Measurements from ENCODE around the gene CBS. TPM values are rescaled to one million over a fixed set of nuclear protein-coding genes. Genes with fewer than 3 reads are reported as not detected.

Gene CBS
- total and polyA plus RNA-seq, 2 of the 13 experiments (the other 11 are each of a cell fraction or from before 2014, with no cell fraction given): 64.7 to 99.3 TPM

GRCh38 chr21:43012596-43012995, 63.0 kb downstream of the CBS start:
- Histone ChIP-seq H3K4me1 (ENCODE audit: insufficient read depth, low read length) (no peaks in the 10 kb centered on the region), H3K36me3 (replicated peaks in 1 of 2; ENCODE audit: control insufficient read depth in 1 of 2, insufficient read depth in 2 of 2, low read length in 2 of 2) (peaks cover 11 to 38% of the 10 kb centered on the region in 2 experiments; a peak in 4 of 5 replicates), H3K4me2 (ENCODE audit: low read depth, low read length) (no peak overlapping the region), H2AFZ (ENCODE audit: low read length) (no peak overlapping the region), H3K9me3 (ENCODE audit: low read length) (no peaks in the 10 kb centered on the region), H3K4me3 (replicated peaks in 1 of 3; ENCODE audit: insufficient read depth in 1 of 3, low read depth in 2 of 3, low read length in 3 of 3) (no peak overlapping the region), H3K27ac (ENCODE audit: extremely low read length, insufficient read depth, low read length) (no peak overlapping the region), H3K9ac (ENCODE audit: insufficient read depth, low read depth, low read length) (no peak overlapping the region), H3K27me3 (ENCODE audit: control insufficient read depth in 1 of 2, insufficient read depth in 2 of 2, low read length in 2 of 2) (no peaks in the 10 kb centered on the region), H4K20me1 (ENCODE audit: insufficient read depth, low read length) (no peaks in the 10 kb centered on the region), H3K79me2 (ENCODE audit: insufficient read depth, low read length) (no peaks in the 10 kb centered on the region)
- in situ Hi-C loops (cut with HindIII; ENCODE audit: extremely low pct_ligation_motif_present, low pct_unique_long_range_greater_than_20kb) (no loop called here), intact Hi-C loops (cut with micrococcal nuclease; ENCODE audit: unreplicated experiment) (loop anchor here (5.0 kb wide), 1 partner anchor 150 kb away; no protein-coding TSS in a partner anchor)
- no TSS peak for BruUV-seq (replicated peaks)
- ChIA-PET POLR2A (no interaction called here), CTCF (ENCODE audit: low intra/inter-chr PET ratio, low total read pairs) (no interaction called here)
- DNase-seq (ENCODE audit: low spot score) (no peak), ATAC-seq (no peak), FAIRE-seq (no peak)
- WGBS (ENCODE audit: low lambda C conversion rate): 98% methylated on average over 5 of the region's 6 CpGs
- TF ChIP-seq NR0B2 (CRISPR knock-in tag; IDR thresholded peaks at IDR 0.05) (no peak), ZFP36 (IDR thresholded peaks at IDR 0.05; ENCODE audit: borderline replicate concordance, low read depth, low read length, partially characterized antibody) (no peak), ZNF207 (IDR thresholded peaks at IDR 0.05; ENCODE audit: borderline replicate concordance) (no peak), XRCC5 (optimal IDR thresholded peaks at IDR 0.05; ENCODE audit: low read length) (no peak), NR2F2 (IDR thresholded peaks at IDR 0.05; ENCODE audit: borderline replicate concordance, low read depth) (no peak), ZNF232 (CRISPR knock-in tag; IDR thresholded peaks at IDR 0.05; ENCODE audit: borderline replicate concordance) (no peak), ZNF20 (CRISPR knock-in tag; IDR thresholded peaks at IDR 0.05) (no peak), TOPORS (CRISPR knock-in tag; IDR thresholded peaks at IDR 0.05) (no peak), ZZZ3 (CRISPR knock-in tag; IDR thresholded peaks at IDR 0.05; ENCODE audit: borderline replicate concordance) (no peak), NAIF1 (CRISPR knock-in tag; IDR thresholded peaks at IDR 0.05; ENCODE audit: borderline replicate concordance) (no peak), KLF13 (CRISPR knock-in tag; IDR thresholded peaks at IDR 0.05) (no peak), CENPT (CRISPR knock-in tag; IDR thresholded peaks at IDR 0.05; ENCODE audit: low read depth) (no peak), ZNF101 (CRISPR knock-in tag; IDR thresholded peaks at IDR 0.05; ENCODE audit: borderline replicate concordance, low read depth) (no peak), ZNF839 (CRISPR knock-in tag; IDR thresholded peaks at IDR 0.05; ENCODE audit: borderline replicate concordance) (no peak), ZNF670 (CRISPR knock-in tag; IDR thresholded peaks at IDR 0.05; ENCODE audit: borderline replicate concordance) (no peak), TBL1XR1 (IDR thresholded peaks at IDR 0.05; ENCODE audit: borderline replicate concordance, low read length, partially characterized antibody) (no peak), HNRNPL (IDR thresholded peaks at IDR 0.05; ENCODE audit: low read depth, low read length) (no peak), PCBP1 (IDR thresholded peaks at IDR 0.05; ENCODE audit: borderline replicate concordance, low read depth, low read length) (no peak), FOXM1 (CRISPR knock-in tag; IDR thresholded peaks at IDR 0.05) (no peak)
- TF ChIP-seq, protein P1, sequence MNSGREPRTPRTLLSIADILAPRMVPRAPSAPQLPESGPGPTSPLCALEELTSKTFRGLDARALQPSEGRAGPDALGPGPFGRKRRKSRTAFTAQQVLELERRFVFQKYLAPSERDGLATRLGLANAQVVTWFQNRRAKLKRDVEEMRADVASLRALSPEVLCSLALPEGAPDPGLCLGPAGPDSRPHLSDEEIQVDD (CRISPR knock-in tag; IDR thresholded peaks at IDR 0.05; ENCODE audit: borderline replicate concordance): no peak
